Activated T-helper 9 cell treated with anti-CD3 and anti-CD28 coated beads, Interleukin-2, amount 50 U/mL, for 16 hours (primary cell): ENCODE results near the gene SLX9.
A peak's percentile ranks its signal among the peaks of the same experiment; 100 is the strongest.
"Not testable (repeated sequence)": the region's sequence is repeated elsewhere in the genome, so short reads cannot be mapped to it uniquely, and the experiment has no call there.

Source experiments
- DNase-seq: peaks from one replicate; pipeline ENCODE4 v3.0.0-alpha.2; 2020; ENCODE audit warnings: low read depth

Gene SLX9

GRCh38 chr21:44902268-44903049 is 37.4 kb upstream of the SLX9 start:
- DNase-seq = no peak

GRCh38 chr21:44903050-44903685 is 36.7 kb upstream of the SLX9 start:
- no peak for DNase-seq

GRCh38 chr21:44903689-44904088 is 36.1 kb upstream of the SLX9 start:
- DNase-seq = no peak

GRCh38 chr21:44904141-44904923 is 35.5 kb upstream of the SLX9 start:
- DNase-seq = no peak

- no peak for DNase-seq
These were observed 34.7 kb upstream of the SLX9 start for GRCh38 chr21:44905016-44905727.

- DNase-seq = no peak
These were observed 34.1 kb upstream of the SLX9 start for GRCh38 chr21:44905728-44906090.

- DNase-seq = no peak
These were observed 32.4 kb upstream of the SLX9 start for GRCh38 chr21:44907225-44907965.

- no peak for DNase-seq
These were observed 31.6 kb upstream of the SLX9 start for GRCh38 chr21:44907966-44908895.

- no peak for DNase-seq
These were observed 30.9 kb upstream of the SLX9 start for GRCh38 chr21:44908908-44909307.

GRCh38 chr21:44909719-44910118 is 30.1 kb upstream of the SLX9 start:
- DNase-seq = no peak

GRCh38 chr21:44910229-44911067 is 29.4 kb upstream of the SLX9 start:
- DNase-seq = no peak

GRCh38 chr21:44911068-44911383 is 28.8 kb upstream of the SLX9 start:
- no peak for DNase-seq

- peak; percentile 39 for DNase-seq
These were observed 28.3 kb upstream of the SLX9 start for GRCh38 chr21:44911384-44912157.

GRCh38 chr21:44912158-44912473 is 27.7 kb upstream of the SLX9 start:
- DNase-seq = no peak

GRCh38 chr21:44912506-44913412 is 27.1 kb upstream of the SLX9 start:
- not testable (repeated sequence) for DNase-seq

GRCh38 chr21:44913425-44914175 is 26.2 kb upstream of the SLX9 start:
- no peak for DNase-seq

- peak; percentile 32 for DNase-seq
These were observed 25.5 kb upstream of the SLX9 start for GRCh38 chr21:44914176-44914874.
